NCI-H82 (cell line): ENCODE measurements around the gene ERH.
"Not testable (repeated sequence)": the region's sequence is repeated elsewhere in the genome, so short reads cannot be mapped to it uniquely, and the experiment has no call there.

Source experiments
- DNase-seq: peaks from one replicate; lab custom pipeline; 2025; lab: John Stamatoyannopoulos, UW

Gene ERH

GRCh38 chr14:69398053-69398817 is at the start of gene ERH, which contains the start of gene SLC39A9:
Gene ERH, minus strand, starts transcription at chr14:69398299. Its CDS starts 66 bp downstream, at chr14:69398233.
Gene SLC39A9, plus strand, starts transcription at chr14:69398692. Its CDS starts 678 bp downstream, at chr14:69399370.
- peak; percentile 96 for DNase-seq

GRCh38 chr14:69443296-69443805 is 45.3 kb upstream of the ERH start:
- DNase-seq: no peak

- DNase-seq: no peak
Observed at GRCh38 chr14:69441948-69442347, 43.8 kb upstream of the ERH start.

GRCh38 chr14:69439521-69440270 is 41.6 kb upstream of the ERH start:
- no peak for DNase-seq

- no peak for DNase-seq
Observed at GRCh38 chr14:69432364-69432763, 34.3 kb upstream of the ERH start.

- no peak for DNase-seq
Observed at GRCh38 chr14:69430306-69430939, 32.3 kb upstream of the ERH start.

GRCh38 chr14:69429643-69430042 is 31.5 kb upstream of the ERH start:
- no peak for DNase-seq

GRCh38 chr14:69428289-69428998 is 30.3 kb upstream of the ERH start:
- DNase-seq: no peak

- no peak for DNase-seq
Observed at GRCh38 chr14:69427596-69427995, 29.5 kb upstream of the ERH start.

- DNase-seq: no peak
Observed at GRCh38 chr14:69424149-69424923, 26.2 kb upstream of the ERH start.

GRCh38 chr14:69423279-69423678 is 25.2 kb upstream of the ERH start:
- DNase-seq: no peak

GRCh38 chr14:69416087-69416486 is 18.0 kb upstream of the ERH start:
- not testable (repeated sequence) for DNase-seq

GRCh38 chr14:69413483-69413882 is 15.4 kb upstream of the ERH start:
- no peak for DNase-seq

GRCh38 chr14:69408331-69408960 is 10.3 kb upstream of the ERH start:
- no peak for DNase-seq

GRCh38 chr14:69405762-69406161 is 7.7 kb upstream of the ERH start:
- DNase-seq: no peak

GRCh38 chr14:69404883-69405282 is 6.8 kb upstream of the ERH start:
- no peak for DNase-seq

GRCh38 chr14:69404478-69404877 is 6.4 kb upstream of the ERH start:
- no peak for DNase-seq

- no peak for DNase-seq
Observed at GRCh38 chr14:69401841-69402240, 3.7 kb upstream of the ERH start.

GRCh38 chr14:69400154-69400553 is 2.1 kb upstream of the ERH start:
- no peak for DNase-seq

- no peak for DNase-seq
Observed at GRCh38 chr14:69399750-69400149, 1.7 kb upstream of the ERH start.

- DNase-seq: peak; percentile 68
Observed at GRCh38 chr14:69398818-69399210, 715 bp upstream of the ERH start.
